OCI-LY7 (cell line): ENCODE results near the gene SPRYD3. TPM values are rescaled to one million over a fixed set of nuclear protein-coding genes. Genes with fewer than 3 reads are reported as not detected.

Experiments
- BruUV-seq: library from RNA; stranded (reverse); fragments of 400-500 nt; replicated peaks from 2 replicates; lab custom pipeline; 2021; lab: Mats Ljungman, UMichigan
- CTCF ChIA-PET: fragments of 300-600 bp; sonication (Branson Sonifier 250); formaldehyde crosslinking; loops from one replicate; lab custom pipeline; 2022; ENCODE audit warnings: antibody characterized with exemption; ENCODE audit not compliant: unreplicated experiment; lab: Charles Lee
- POLR2A ChIA-PET: fragments of 300-600 bp; sonication (Branson Sonifier 250); formaldehyde crosslinking; loops from one replicate; lab custom pipeline; 2022; ENCODE audit warnings: antibody characterized with exemption; lab: Charles Lee
- DNase-seq: peaks from one replicate; pipeline ENCODE4 v3.0.0-alpha.2; 2015; ENCODE audit warnings: low spot score
- H2AFZ ChIP-seq: fragments of 200-600 bp; sonication (generic), shearing (Covaris generic); 2 replicates; pipeline ENCODE4 v1.6.1; 2014; ENCODE audit warnings: mild to moderate bottlenecking, antibody characterized with exemption, low read length, moderate library complexity
- H3K27ac ChIP-seq: fragments of 200-600 bp; sonication (generic); 2 replicates; pipeline ENCODE4 v1.5.1; 2014; ENCODE audit warnings: mixed run types, low read depth, mild to moderate bottlenecking, moderate library complexity, low read length, inconsistent platforms; ENCODE audit not compliant: poor library complexity, severe bottlenecking
- H3K36me3 ChIP-seq: fragments of 200-600 bp; sonication (generic); 2 replicates; pipeline ENCODE4 v1.6.1; 2014; ENCODE audit warnings: mild to moderate bottlenecking, antibody characterized with exemption, low read length, moderate library complexity, mixed read lengths; ENCODE audit not compliant: insufficient read depth
- H3K4me1 ChIP-seq: fragments of 200-600 bp; sonication (generic); 2 replicates; pipeline ENCODE4 v1.5.1; 2014; ENCODE audit warnings: mild to moderate bottlenecking, low read length; ENCODE audit not compliant: insufficient read depth, poor library complexity, severe bottlenecking
- H3K4me2 ChIP-seq: fragments of 200-600 bp; sonication (generic); 2 replicates; pipeline ENCODE4 v1.6.1; 2014; ENCODE audit warnings: mild to moderate bottlenecking, low read length
- H3K4me3 ChIP-seq: fragments of 200-600 bp; sonication (generic); 2 replicates; pipeline ENCODE4 v1.5.1; 2014; ENCODE audit warnings: mild to moderate bottlenecking, low read depth, low read length; ENCODE audit not compliant: poor library complexity, severe bottlenecking
- H3K79me2 ChIP-seq: fragments of 200-600 bp; sonication (generic); 2 replicates; pipeline ENCODE4 v1.6.1; 2016; ENCODE audit warnings: low read depth, mild to moderate bottlenecking, low read length, moderate library complexity, mixed read lengths; ENCODE audit not compliant: insufficient read depth
- H3K9me2 ChIP-seq: fragments of 200-600 bp; sonication (generic); 2 replicates; pipeline ENCODE4 v1.6.1; 2016; ENCODE audit warnings: mild to moderate bottlenecking, low read length, mixed read lengths; ENCODE audit not compliant: insufficient read depth
- H3K9me3 ChIP-seq: fragments of 200-600 bp; sonication (generic); 2 replicates; pipeline ENCODE4 v1.6.1; 2014; ENCODE audit warnings: mild to moderate bottlenecking, mixed run types, low read length, mixed read lengths
- H4K20me1 ChIP-seq: fragments of 200-600 bp; sonication (generic); 2 replicates; pipeline ENCODE4 v1.6.1; 2014; ENCODE audit warnings: mild to moderate bottlenecking, antibody characterized with exemption, low read length, moderate library complexity, mixed read lengths; ENCODE audit not compliant: insufficient read depth
- EZH2phosphoT487 ChIP-seq: fragments of 200-600 bp; sonication (generic); IDR thresholded peaks from 2 replicates; pipeline ENCODE4 v1.6.1; 2018; ENCODE audit warnings: low read depth, borderline replicate concordance, mild to moderate bottlenecking, mixed run types, antibody characterized with exemption, low read length, moderate library complexity, mixed read lengths
- intact Hi-C: fragments of 100-400 bp; cut with micrococcal nuclease; formaldehyde crosslinking; loops from one replicate; pipeline ENCODE4 v1.10.0; 2022; ENCODE audit not compliant: unreplicated experiment
- total RNA-seq, 2 experiments: library from RNA; depleted of rRNA in 1 of 2; stranded (reverse); fragments of >200 nt in 1 of 2; shearing (Covaris generic) in 1 of 2; gene quantifications; 2 replicates each; pipeline ENCODE4 v1.2.3, GENCODE V29; 2014 to 2022
- TF ChIP-seq, protein P1 (sequence below): fragments of 200-600 bp; sonication (generic); conservative IDR thresholded peaks from 2 replicates; pipeline ENCODE4 v1.5.1; 2014; ENCODE audit warnings: mild to moderate bottlenecking, antibody characterized with exemption, low read length, moderate library complexity, mixed read lengths

SPRYD3 gene
- total RNA-seq, 2 experiments from 2014 or later, result 7.3 to 20.5 TPM

DNA sequence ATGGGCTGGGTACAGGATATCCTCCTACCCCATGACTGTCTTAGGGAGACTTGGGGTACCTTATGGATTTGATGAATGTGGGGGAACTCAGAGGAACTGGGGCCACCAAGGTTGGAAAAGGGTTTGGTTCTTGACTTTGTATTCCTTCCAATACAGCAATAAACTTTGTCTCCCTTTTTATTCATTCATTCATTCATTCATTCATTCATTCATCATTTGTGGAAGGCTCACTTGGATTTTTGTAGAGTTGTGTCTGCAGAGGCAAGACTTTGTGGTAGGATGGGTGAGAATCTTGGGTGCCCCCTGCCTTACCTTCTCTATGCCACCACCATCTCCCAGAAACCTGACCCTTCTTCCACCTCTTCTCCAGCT, 45.1 kb upstream of the SPRYD3 start:
- intact Hi-C loops, result no loop called here
- H3K79me2 ChIP-seq, result no peaks in the 10 kb centered on the region
- H3K4me3 ChIP-seq, result no peak overlapping the region
- no peak overlapping the region for H2AFZ ChIP-seq
- no peaks in the 10 kb centered on the region for H4K20me1 ChIP-seq
- H3K4me2 ChIP-seq, result no peak overlapping the region
- H3K36me3 ChIP-seq, result no peaks in the 10 kb centered on the region
- CTCF ChIA-PET, result no interaction called here
- no peak for TF ChIP-seq EZH2phosphoT487
- TF ChIP-seq, protein P1, sequence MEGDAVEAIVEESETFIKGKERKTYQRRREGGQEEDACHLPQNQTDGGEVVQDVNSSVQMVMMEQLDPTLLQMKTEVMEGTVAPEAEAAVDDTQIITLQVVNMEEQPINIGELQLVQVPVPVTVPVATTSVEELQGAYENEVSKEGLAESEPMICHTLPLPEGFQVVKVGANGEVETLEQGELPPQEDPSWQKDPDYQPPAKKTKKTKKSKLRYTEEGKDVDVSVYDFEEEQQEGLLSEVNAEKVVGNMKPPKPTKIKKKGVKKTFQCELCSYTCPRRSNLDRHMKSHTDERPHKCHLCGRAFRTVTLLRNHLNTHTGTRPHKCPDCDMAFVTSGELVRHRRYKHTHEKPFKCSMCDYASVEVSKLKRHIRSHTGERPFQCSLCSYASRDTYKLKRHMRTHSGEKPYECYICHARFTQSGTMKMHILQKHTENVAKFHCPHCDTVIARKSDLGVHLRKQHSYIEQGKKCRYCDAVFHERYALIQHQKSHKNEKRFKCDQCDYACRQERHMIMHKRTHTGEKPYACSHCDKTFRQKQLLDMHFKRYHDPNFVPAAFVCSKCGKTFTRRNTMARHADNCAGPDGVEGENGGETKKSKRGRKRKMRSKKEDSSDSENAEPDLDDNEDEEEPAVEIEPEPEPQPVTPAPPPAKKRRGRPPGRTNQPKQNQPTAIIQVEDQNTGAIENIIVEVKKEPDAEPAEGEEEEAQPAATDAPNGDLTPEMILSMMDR, result no peak
- POLR2A ChIA-PET, result no interaction called here
- DNase-seq, result no peak
- no peaks in the 10 kb centered on the region for H3K9me3 ChIP-seq
- no peak overlapping the region for H3K27ac ChIP-seq
- no peaks in the 10 kb centered on the region for H3K9me2 ChIP-seq
- H3K4me1 ChIP-seq, result no peaks in the 10 kb centered on the region
- BruUV-seq, result no TSS peak

- TF ChIP-seq EZH2phosphoT487, result no peak
- TF ChIP-seq, protein P1, result no peak
- no peak for DNase-seq
- H3K4me2 ChIP-seq, result no peak overlapping the region
- ChIA-PET POLR2A (no interaction called here), CTCF (no interaction called here)
- no peaks in the 10 kb centered on the region for H3K9me3 ChIP-seq
- BruUV-seq, result no TSS peak
- H3K27ac ChIP-seq, result no peak overlapping the region
- no peaks in the 10 kb centered on the region for H3K4me1 ChIP-seq
- H3K36me3 ChIP-seq, result no peaks in the 10 kb centered on the region
- no peaks in the 10 kb centered on the region for H4K20me1 ChIP-seq
- H3K4me3 ChIP-seq, result no peak overlapping the region
- H3K9me2 ChIP-seq, result no peaks in the 10 kb centered on the region
- intact Hi-C loops, result no loop called here
- H2AFZ ChIP-seq, result no peak overlapping the region
- no peaks in the 10 kb centered on the region for H3K79me2 ChIP-seq
These were observed 44.6 kb upstream of the SPRYD3 start for GRCh38 chr12:53123578-53124351.

DNA sequence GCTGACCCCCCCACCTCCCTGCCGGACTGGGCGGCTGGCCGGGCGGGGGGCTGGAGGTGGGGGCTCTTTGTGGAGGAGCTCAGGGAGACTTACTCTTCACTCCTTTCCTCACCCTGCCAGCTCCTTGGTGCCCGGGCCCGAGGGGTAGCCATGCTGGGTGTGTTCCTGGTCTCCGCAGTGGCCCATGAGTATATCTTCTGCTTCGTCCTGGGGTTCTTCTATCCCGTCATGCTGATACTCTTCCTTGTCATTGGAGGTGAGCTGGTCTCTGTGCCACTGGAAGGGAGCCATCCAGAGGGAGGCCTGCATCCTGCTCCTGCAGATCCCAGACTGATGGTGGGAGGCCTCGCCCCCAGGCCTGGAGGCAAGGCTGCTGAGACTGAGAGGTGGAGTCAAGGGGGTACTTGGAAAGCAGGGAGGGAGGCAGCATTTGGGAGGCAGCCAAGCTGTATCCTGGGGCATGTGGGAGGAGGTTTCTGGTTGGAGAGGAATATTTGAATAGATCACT, 43.8 kb upstream of the SPRYD3 start:
- H3K9me3 ChIP-seq, result no peaks in the 10 kb centered on the region
- no peak overlapping the region for H3K27ac ChIP-seq
- POLR2A ChIA-PET, result no interaction called here
- intact Hi-C loops, result no loop called here
- H4K20me1 ChIP-seq, result no peaks in the 10 kb centered on the region
- no peaks in the 10 kb centered on the region for H3K79me2 ChIP-seq
- no peak for DNase-seq
- no peaks in the 10 kb centered on the region for H3K36me3 ChIP-seq
- CTCF ChIA-PET, result no interaction called here
- H3K4me2 ChIP-seq, result no peak overlapping the region
- no peaks in the 10 kb centered on the region for H3K9me2 ChIP-seq
- no peak for TF ChIP-seq EZH2phosphoT487
- TF ChIP-seq, protein P1, result no peak
- no peak overlapping the region for H2AFZ ChIP-seq
- no peak overlapping the region for H3K4me3 ChIP-seq
- H3K4me1 ChIP-seq, result no peaks in the 10 kb centered on the region
- no TSS peak for BruUV-seq
